Mammary epithelial cell (primary cell): Measurements from ENCODE around the gene FOXO1.

Experiments used
- CTCF ChIP-seq, 2 donors: IDR thresholded peaks in 1 of 2; conservative IDR thresholded peaks in 1 of 2; 2 replicates each; pipeline ENCODE4 v1.5.1; 2011 to 2012; ENCODE audit warnings: inconsistent platforms in 2 of 2, low read length in 2 of 2, mild to moderate bottlenecking in 2 of 2, control low read depth in 1 of 2, low read depth in 1 of 2; ENCODE audit not compliant: insufficient read depth in 1 of 2; ENCODE audit errors: extremely low read depth in 1 of 2
- EZH2 ChIP-seq: IDR thresholded peaks from 2 replicates; pipeline ENCODE4 v1.6.1; 2012; ENCODE audit warnings: low read length, inconsistent platforms, borderline replicate concordance

DNA sequence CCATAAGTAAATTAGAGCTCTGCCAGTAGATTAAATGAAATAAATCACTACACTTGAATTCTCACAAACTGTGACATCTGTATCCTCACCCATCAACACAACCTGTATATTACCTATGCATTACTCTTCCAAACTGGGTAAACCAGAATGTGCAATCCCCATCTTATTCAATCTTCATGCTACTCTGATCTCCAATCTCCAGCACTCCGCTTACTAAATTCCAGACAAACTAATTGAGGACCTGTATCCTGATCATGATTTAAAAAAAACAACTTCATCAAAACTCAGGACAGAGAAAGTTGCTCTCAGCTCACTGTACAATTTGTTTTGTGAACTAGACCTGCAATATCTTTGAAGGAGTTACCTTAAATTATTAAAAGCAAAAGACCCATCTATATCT, 74.4 kb downstream of the FOXO1 start:
- TF ChIP-seq CTCF (conservative IDR thresholded peaks at IDR 0.05 in 1 of 2, IDR thresholded peaks at IDR 0.05 in 1 of 2; ENCODE audit: extremely low read depth in 1 of 2, insufficient read depth in 1 of 2, low read depth in 1 of 2, low read length in 2 of 2) (no peak), EZH2 (no peak)
